NOMO-1 treated with dmso at 0.1 percent for 144 hours (cell line): ENCODE data around the gene PRKCH.
A peak's percentile ranks its signal among the peaks of the same experiment; 100 is the strongest.
"Not testable (repeated sequence)": the region's sequence is repeated elsewhere in the genome, so short reads cannot be mapped to it uniquely, and the experiment has no call there.

Source experiments
- DNase-seq: peaks from one replicate; lab custom pipeline; 2025; ENCODE audit not compliant: unreplicated experiment; lab: John Stamatoyannopoulos, UW

The PRKCH gene

DNA sequence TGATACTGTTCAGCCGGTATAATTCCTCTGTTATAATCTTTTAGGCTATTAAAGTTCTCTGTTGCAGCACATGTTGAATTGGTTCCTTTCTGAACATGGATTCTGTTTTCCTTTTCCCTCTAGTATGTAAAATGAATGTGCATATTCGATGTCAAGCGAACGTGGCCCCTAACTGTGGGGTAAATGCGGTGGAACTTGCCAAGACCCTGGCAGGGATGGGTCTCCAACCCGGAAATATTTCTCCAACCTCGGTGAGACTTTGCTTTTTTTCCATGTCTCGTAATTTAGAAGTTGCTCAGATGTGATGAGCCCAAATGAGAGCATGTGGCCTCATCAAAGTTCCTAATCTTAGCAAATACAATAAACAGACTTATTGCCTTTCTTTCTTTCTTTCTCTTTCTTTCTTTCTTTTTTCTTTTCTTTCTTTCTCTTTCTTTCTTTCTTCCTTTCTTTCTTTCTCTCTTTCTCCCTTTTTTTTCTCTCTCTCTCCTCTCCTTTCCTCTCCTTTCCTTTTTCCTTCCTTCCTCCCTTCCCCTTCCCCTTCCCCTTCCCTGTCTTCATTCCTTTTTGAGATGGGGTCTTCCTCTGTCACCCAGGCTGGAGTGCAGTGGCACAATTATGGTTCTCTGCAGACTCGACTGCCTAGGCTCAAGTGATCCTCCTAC lies 131.9 kb downstream of the PRKCH start:
- DNase-seq: no peak

DNA sequence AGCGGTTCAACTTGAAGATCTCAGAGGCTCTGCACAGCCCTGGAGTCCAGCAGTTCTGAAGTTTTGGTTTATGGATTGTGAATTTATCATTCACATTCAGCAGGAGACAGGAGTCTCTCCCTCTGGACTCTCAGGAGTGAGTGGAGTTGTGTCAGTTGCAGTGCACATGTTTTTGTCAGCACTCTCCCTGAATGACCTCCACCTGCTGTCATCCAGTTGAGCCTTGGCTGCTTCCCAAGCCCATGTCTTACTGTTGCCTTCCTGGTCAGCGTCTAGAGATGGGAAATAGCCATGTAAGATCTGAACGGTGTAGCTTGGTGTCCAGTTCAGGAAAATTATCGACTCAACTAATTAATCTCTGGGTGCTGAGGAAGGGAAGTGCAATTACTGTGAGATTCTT lies 133.2 kb downstream of the PRKCH start:
- no peak for DNase-seq

DNA sequence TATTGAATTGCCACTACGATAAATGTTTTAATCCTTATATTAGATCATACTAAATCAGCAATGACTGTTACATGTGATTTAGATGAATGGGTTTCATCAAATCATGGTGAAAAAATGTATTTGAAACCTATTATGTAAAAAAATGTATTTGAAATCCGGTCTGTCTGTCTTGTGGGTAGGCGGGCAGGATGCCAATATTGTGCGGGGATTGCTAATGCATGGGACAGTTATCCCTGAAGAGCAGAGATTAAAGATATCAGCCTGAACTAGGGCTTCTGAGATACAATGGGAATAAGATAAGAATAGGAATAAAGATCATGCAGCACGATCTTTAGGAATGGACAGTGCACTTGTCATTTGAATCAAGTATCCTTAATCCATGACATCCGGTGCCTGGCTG lies 134.0 kb downstream of the PRKCH start:
- DNase-seq: no peak

DNA sequence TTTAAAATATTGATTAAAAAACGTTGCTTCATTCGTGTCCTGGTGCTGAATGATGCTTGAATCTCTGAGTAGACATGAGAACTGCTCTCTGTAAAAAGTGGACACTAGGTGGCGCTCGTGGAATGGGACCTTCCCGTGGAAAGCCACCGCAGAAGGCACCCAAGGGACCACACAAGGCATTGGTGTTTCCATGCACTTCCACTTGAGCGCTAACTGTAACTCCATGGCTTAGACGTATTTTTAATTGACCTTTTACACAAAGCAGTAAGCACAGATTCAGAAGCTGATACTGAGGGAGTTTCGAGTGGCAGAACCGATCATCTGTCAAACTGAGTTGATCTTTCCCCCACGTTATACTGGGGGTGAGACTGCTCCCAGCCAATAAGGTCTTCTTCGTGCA lies 135.3 kb downstream of the PRKCH start:
- peak; percentile 36 for DNase-seq

DNA sequence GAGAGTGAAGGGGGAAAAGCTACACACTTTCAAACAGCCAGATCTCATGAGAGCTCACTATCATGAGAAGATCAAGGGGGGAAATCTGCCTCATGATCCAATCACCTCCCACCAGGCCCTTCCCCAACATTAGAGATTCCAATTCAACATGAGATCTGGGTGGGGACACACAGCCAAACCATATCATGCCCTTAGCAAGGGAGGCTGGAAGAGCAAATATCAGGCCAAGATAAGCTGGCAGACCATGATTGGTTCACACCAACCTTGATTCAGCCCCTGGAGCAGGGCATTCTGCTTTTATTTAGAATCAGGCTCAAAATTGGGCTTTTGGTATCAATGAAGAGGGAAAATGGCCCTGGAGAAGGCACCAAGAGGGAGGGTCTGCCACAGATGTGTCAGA lies 137.4 kb downstream of the PRKCH start:
- DNase-seq: no peak

DNA sequence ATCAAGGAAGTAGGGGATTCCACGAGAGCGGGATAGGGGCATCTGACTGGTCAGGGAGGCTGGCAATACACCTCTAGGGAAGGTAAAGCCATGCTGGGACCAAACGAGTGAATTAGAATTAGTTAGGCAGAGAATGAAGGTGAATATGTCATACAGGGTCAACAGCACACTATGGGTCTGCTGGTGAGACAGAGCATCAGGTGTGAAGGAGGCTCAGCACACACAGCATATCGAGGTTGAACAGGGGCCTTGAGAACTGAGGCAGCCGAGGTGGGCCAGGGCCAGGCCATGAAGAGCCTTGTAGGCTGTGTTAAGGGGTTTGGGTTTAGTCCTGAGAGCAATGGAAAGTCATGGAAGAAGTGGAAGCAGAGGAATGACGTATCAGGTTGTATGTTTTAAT lies 137.8 kb downstream of the PRKCH start:
- no peak for DNase-seq

DNA sequence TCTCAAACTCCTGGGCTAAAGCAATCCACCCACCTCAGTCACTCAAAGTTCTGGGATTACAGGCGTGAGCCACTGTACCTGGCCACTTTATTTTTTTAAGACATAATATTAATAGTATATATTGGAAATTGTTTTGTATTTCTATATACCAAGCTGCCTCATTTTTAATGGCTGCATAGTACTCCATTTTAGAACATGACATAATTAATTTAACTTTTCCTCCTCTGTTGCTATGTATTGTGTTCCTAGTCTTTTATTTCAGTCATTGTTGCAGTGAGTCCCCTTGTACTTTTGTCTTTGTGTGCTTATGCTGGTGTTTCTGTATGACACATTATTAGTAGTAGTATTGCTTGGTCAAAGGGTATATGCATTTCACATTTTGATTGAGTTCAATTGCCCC lies 138.7 kb downstream of the PRKCH start:
- DNase-seq: no peak

DNA sequence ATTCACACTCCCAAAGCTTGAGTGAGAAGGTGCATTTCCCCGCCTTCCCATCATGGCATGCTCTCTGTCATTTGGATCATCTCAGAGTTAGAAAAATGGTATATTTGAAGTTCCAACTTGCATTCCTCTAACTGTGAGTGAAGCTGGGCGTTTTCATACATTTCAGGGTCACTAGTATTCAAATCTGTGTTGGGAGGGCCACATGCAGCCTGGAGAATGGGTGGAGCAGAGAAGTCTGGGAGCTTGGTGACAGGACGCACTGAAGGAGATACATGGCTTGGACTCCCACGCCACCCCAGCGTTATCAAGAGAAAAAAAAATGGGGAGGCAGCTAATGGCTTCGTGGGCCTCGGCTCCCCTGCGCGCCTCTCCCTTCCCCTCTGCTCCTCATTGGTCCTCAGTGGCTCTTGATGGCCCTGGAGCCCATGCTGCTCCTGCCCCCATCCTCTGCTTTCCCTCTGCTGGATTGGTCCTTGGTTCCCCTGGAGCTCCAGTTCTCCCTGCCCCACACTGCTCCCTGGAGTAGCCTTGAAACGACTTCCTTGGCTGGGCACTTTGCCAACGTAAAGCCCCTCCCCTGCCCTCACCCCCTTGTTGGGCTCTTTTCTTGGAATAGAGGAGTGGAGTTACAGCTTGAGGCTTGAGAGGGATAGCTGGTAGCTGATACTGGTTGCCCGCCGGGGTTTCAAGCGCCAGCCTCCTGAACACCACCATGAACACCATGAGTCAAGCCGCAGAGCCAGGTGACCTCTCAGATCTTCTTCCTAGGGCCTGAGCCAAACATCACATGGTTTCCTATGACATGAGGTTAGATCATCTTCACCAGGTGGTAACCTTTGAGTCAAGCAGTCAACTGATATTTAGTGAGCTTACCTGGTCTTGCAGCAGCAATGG lies 139.6 kb downstream of the PRKCH start:
- DNase-seq: no peak

DNA sequence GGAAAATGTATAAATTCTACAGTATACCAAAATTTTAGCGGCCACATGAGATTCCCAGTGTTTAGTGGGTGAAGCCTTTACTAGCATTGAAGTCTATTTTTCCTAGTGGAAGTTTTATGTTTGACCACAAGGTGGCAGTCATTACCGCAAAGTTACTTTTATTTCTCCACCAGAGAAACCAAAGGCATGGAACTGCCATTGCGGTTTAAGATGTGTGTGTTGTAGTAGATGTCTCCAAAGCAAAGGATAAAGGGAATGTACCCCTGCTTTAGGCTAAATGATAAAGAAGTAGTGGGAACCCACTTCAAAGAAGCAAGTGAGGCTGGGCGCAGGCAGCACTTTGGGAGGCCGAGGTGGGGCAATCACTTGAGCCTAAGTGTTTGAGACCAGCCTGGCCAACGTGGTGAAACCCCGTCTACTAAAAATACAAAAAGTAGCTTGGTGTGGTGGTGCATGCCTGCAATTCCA lies 140.5 kb downstream of the PRKCH start:
- no peak for DNase-seq

DNA sequence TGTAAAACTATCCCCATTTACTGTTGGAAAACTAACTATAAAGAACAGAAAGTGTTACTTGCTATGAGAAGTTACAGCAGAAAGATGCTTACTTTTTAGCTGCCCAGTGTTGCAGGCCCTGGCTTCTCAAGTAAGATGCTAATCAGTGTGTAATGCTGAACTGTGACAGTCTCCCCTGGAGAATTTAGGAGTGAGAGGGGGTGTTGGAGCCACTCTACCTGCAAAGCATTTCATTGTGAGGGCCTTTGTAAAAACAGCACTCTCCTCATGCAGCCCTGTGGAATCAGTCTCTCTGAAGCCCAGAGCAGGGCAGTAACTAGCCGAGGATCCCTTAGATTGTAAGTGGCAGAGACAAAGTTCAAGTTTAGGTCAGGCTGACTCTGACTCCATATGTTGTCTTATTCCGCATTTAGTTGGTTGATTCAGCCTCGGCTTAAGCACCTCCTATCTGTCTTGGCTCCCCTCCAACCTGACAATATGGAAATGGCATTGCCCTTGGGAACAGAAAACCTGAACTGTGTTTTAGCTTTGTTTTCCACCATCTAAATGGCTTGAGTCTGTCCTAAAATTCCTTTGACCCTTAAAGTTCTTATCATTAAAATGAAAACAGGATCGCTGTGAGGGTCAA lies 141.3 kb downstream of the PRKCH start:
- no peak for DNase-seq

DNA sequence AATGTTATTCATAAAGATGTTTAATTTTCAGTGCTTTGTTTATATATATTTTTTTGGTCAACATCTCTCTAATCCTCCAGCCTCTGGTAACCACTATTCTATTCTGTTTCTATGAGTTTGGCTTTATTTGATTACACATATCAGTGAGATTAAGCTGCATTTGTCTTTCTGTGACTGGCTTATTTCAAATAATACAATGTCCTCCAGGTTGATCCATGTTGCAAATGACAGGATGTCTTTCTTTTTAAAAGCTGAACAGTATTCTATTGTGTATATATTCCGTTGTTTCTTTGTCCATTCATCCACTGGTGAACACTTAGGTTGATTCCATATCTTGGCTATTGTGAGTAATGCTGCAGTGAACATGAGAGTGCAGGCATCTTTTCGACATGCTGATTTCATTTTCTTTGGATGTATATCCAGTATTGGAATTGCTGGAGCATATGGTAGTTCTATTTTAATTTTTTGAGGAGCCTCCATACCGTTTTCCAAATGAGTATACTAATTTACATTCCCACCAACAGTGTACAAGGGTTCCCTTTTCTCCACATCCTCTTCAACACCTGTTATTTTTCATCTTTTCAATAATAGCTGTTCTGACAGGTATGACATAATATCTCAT lies 142.4 kb downstream of the PRKCH start:
- DNase-seq: no peak

DNA sequence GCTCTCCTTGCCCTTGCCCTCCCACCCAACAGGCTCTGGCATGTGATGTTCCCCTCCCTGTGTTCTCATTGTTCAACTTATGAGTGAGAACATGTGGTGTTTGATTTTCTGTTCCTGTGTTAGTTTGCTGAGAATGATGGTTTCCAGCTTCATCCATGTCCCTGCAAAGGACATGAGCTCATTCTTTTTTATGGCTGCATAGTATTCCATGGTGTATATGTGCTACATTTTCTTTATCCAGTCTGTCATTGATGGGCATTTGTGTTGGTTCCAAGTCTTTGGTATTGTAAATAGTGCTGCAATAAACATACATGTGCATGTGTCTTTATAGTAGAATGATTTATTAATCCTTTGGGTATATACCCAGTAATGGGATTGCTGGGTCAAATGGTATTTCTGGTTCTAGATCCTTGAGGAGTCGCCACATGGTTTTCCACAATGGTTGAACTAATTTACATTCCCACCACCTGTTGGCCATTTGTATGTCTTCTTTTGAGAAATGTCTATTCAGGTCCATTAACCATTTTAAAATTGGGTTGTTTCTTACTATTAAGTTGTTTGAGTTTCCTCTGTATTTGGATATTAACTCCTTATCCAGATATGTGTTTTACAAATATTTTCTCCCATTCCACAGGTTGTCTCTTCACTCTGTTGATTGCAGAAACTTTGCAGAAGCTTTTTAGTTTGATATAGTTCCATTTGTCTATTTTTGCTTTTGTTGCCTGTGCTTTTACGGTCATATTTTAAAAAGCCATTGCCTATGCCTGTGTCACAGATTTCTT lies 143.4 kb downstream of the PRKCH start:
- not testable (repeated sequence) for DNase-seq

DNA sequence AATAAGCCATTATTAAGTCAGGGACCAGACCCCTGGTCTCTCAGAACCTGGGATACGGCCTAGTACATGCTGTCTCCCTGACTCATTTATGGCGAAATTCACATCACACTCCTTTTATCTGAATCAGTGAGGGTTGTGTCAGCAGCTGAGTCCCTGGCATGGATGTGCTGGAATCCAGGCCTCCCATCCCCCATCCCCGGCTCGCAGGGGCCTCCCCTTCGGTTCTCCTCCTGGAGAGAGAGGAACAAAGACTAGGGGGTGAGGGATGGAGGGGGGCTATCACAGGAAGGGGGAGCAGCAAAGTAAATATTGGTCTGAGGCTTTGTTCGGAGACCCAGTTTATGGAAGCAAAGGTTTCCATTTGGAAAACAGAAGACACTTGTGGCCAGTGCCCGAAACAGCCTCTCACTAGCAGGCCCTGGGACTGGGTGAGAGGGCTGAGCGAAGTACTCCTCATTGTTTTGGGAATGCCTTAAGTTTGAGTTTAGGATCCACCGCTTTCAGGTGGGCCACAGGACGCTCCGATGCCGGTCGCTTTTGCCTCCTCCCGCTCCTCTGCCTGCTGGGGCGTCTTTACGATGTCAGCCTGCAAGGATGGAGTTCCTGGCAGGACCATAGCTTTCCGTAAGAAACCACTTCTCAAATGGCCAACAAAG lies 145.0 kb downstream of the PRKCH start:
- no peak for DNase-seq

DNA sequence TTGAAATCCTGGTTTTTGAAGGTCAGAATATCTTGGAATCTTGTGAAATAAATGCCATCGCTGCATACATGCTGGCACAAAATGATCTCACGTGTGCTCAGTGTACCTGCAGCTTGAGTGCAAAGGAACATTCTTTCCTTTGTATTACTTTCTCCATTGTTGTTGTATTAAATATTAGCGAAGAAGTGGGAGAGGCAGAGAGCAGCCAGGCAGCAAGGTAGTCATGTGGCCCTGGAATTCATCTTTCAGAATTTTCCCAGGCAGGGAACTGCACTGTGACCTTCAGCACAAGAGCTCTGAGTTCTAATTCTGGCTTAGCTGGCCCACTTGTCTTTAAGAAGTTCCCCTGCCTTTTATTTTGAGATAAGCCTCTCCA lies 145.5 kb downstream of the PRKCH start:
- DNase-seq: no peak

DNA sequence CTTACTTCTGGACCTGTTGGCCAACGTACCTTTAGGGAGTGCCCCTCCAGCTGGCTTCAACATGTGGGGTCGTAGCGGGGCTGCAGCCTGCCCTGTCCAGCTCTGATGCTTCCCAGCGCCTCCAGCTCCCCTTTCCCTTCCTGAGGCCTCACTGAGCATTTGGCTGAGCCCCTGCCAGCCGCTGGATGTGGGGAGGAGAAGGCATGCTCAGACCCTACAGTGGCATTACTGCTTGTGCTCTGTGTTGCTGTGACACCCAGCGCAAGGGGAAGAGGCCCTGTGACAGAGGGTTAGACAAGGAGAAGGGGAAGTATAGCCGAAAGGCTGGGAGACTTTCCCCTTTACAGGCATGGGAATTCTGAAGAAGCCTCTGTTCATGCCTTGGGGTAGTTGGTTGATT lies 145.9 kb downstream of the PRKCH start:
- DNase-seq: no peak

DNA sequence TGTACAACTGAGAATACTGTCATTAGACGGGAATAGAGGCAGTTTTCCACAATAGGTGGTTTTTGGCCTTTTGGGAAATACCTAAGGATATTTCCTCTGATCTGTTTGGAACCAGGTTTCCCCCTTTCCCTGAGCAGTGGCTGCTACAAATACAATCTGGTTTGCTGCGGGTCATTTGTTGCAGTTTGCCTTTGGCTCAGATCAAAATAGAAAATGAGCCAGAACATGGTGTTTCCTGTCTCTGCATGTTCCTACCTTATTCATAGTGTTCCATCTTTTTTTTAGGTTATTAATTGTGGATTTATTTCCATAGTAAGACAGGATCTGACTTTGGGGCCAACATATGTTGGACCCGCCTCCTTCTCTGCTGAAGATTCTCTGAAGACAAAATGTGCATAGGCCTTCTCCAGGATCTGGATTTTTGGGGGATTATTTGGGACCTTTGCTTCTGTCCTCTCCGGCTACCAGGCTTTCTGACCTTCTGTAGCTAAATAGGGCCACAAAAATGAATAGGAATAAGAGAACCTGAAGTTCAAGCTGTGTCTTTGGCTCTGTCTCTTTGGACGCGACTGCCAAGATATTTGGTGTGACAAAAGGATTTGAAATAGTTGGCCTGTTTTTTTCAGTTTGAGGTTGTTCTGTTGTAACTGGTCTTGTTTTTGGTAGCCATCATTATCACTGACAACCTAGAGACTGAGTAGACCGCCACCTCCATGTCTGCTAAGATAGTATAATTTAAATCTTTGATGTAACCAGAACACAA lies 146.9 kb downstream of the PRKCH start:
- DNase-seq: no peak

DNA sequence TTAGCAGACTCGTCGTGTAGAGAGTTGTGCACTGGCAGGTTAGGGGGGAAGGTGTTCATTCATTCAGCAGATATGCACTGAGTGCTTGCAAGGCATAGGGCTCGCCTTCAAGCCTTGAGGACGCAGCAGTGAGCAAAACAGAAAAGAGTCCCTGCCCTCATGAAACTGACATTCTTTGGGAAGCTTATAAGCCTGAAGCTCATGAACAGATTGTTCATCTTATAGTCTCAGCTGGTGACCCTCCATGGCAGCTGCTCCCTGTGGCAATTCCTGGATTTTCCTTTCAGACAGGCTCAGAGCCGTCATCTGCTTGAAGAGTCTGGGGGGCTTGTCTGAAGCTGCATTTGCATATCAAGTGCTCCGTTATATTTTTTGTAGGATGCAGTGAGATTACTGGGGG lies 148.4 kb downstream of the PRKCH start:
- no peak for DNase-seq

DNA sequence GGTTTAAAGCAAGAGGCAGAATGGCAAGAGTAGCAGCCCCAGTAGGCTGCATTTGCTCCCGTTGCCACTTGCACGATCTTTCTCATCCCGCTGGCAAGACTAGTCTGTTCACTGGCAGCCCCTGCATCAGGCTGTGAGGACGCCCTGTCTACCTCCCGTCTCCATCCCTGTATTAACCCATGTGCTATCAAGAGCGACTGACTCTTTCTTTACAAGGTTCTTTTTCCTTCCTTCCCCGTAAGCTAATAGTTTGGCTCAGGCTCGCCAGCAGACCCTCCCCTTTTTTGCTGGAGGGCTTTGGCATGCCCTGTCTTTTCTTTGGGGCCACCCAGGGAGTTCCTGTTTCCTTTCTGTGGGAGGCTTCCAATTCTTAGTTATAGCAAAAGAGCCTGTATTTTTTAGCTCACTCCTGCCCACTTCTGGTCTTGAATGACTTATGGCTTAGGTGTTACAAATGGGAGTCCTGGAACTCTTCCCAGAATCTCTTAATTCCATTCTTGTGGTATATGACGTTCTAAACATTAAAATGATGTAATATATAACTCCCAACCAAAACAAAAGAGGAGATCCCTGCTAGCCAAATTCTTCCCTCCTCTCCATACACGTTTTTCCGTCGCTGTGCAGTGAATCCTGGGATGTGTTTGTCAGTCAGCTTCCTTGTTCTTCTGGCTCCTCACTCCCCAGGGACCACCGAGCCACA lies 149.0 kb downstream of the PRKCH start:
- DNase-seq: no peak

DNA sequence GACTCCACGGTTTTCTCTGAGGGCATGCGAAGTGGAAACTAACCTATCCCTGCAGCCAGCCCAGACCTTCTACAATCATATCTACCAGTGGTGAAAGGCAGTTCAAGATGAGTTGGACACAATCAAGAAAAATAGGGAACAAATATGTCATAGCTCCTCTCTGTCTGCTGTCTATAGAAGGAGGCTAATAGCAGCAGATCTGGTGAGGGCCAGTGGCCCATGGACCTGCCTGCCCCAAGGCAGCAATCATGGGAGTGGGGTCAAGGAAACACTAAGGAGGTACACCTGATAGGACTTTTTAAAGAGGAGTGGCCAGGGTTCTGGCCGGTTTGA lies 149.5 kb downstream of the PRKCH start:
- DNase-seq: no peak
